Forelimb muscle (tissue), 1 donor: ENCODE results near the gene WDR54. TPM values are rescaled to one million over a fixed set of nuclear protein-coding genes. Genes with fewer than 3 reads are reported as not detected.

ENCODE experiments used
- DNase-seq: peaks from one replicate; pipeline ENCODE4 v3.0.0-alpha.2; 2013; ENCODE audit warnings: low read depth
- polyA plus RNA-seq: library from polyadenylated mRNA; unstranded; fragments of 120-200 nt; gene quantifications from one replicate; pipeline ENCODE4 v1.2.1, GENCODE V29; 2013; ENCODE audit not compliant: insufficient read length

The WDR54 gene
- polyA plus RNA-seq, result 8.7 TPM

- no peak for DNase-seq
These were observed at the start of gene WDR54, which contains the start of gene C2orf81 for GRCh38 chr2:74421221-74421870. TSS of gene WDR54 (plus strand) at chr2:74421730. CDS start at chr2:74422154, 424 bp downstream. TSS of gene C2orf81 (minus strand) at chr2:74421619. CDS start at chr2:74421560, 59 bp downstream.

GRCh38 chr2:74372674-74373073 is 48.9 kb upstream of the WDR54 start:
- DNase-seq, result no peak

GRCh38 chr2:74373221-74373676 is 48.3 kb upstream of the WDR54 start:
- no peak for DNase-seq

- DNase-seq, result no peak
These were observed 47.5 kb upstream of the WDR54 start for GRCh38 chr2:74373985-74374384.

- no peak for DNase-seq
These were observed 46.9 kb upstream of the WDR54 start for GRCh38 chr2:74374509-74375205.

GRCh38 chr2:74375838-74376237 is 45.7 kb upstream of the WDR54 start:
- no peak for DNase-seq

GRCh38 chr2:74378007-74378406 is 43.5 kb upstream of the WDR54 start:
- no peak for DNase-seq

GRCh38 chr2:74379851-74380789 is 41.4 kb upstream of the WDR54 start, which contains the start of gene DCTN1:
TSS of gene DCTN1 (minus strand) at chr2:74380311. CDS start at chr2:74380037, 274 bp downstream.
- peak; percentile 29 for DNase-seq

GRCh38 chr2:74381751-74382150 is 39.8 kb upstream of the WDR54 start:
- no peak for DNase-seq

- no peak for DNase-seq
These were observed 38.3 kb upstream of the WDR54 start for GRCh38 chr2:74383254-74383653.

GRCh38 chr2:74384051-74384450 is 37.5 kb upstream of the WDR54 start:
- no peak for DNase-seq

GRCh38 chr2:74385396-74385795 is 36.1 kb upstream of the WDR54 start:
- DNase-seq, result no peak

- no peak for DNase-seq
These were observed 34.2 kb upstream of the WDR54 start for GRCh38 chr2:74387346-74387745.

GRCh38 chr2:74390606-74391005 is 30.9 kb upstream of the WDR54 start:
- no peak for DNase-seq

- no peak for DNase-seq
These were observed 30.3 kb upstream of the WDR54 start for GRCh38 chr2:74391209-74391579.

- peak; percentile 78 for DNase-seq
These were observed 29.7 kb upstream of the WDR54 start for GRCh38 chr2:74391580-74392448.

GRCh38 chr2:74392449-74392743 is 29.1 kb upstream of the WDR54 start:
- DNase-seq, result no peak

- DNase-seq, result no peak
These were observed 28.0 kb upstream of the WDR54 start for GRCh38 chr2:74393525-74393924.

GRCh38 chr2:74396149-74396548 is 25.4 kb upstream of the WDR54 start:
- no peak for DNase-seq

GRCh38 chr2:74399785-74400184 is 21.7 kb upstream of the WDR54 start:
- no peak for DNase-seq

- no peak for DNase-seq
These were observed 19.6 kb upstream of the WDR54 start for GRCh38 chr2:74401891-74402290.
